Measurements from ENCODE around the gene ABL2.
A peak's percentile ranks its signal among the peaks of the same experiment; 100 is the strongest.

ABL2 gene

DNA sequence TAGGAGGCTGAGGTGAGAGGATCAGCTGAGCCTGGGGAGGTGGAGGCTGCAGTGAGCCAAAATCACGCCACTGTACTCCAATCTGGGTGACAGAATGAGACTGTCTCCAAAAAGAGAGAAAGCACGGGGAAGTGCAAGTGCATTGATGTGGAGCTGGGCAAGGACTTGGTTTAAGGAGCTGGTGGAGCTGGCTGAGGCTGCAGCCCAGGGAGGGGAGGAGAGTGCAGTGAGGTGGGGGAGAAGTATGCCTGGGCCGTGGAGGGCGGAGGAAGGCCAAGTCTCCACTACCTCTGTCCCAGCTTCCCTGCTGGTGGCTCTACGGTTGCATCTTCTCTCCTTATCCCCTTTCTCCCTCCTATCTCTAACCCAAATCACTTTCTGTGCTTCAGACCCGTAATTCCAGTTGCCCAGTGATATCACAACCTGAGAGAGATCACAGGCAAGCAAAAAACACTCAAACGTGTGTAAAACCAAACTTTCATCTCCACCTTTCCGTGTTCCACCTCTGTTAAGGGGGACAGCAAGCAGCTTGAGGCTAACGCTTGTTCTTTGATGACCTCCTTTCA lies 136.5 kb downstream of the ABL2 start:
- no peak for DNase-seq (ENCODE audit: low read depth)

DNA sequence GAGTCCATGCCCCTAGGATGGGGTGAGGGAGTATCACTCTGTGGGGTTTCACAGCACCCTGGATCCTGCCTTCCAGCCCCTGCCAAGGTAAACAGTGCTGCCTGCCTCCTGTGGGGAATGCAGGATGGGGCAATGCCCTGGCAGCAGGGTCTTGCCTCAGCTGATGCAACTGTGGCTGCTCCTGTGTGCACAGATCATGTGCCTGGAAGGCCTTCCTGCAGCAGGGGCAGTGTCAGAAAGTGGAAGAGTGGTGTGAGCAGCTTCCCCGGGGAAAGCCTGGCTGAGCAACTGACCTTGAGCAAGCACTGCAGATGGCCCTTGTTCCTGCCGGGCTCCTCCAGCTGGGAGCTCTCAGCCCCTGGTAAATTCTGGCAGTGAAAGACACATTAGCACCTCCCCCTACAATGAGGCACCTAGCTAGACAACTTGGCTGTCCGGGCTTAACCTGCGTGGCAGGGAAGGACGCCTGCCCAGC lies 137.7 kb downstream of the ABL2 start:
- no peak for DNase-seq (ENCODE audit: low read depth)

DNA sequence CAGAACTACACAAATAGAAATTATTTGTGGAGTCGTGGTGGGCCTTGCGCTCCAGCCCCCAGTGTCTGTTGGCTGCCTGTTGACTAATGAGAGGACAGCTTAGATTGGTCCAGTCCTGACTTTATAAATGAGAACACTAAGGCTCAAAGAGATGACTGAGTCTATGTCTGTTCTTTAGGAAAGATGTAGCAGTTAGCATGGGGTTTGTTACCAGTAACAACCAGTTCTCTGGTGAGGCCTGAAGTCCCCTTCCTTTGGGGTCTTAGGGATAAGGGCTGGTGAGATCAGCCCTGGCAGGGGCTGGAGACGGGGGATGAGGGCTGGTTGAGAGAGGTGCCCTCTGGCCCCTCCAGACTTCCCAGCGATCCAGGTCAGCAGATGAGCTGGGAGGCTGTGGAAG lies 138.6 kb downstream of the ABL2 start:
- DNase-seq (ENCODE audit: low read depth), result no peak

DNA sequence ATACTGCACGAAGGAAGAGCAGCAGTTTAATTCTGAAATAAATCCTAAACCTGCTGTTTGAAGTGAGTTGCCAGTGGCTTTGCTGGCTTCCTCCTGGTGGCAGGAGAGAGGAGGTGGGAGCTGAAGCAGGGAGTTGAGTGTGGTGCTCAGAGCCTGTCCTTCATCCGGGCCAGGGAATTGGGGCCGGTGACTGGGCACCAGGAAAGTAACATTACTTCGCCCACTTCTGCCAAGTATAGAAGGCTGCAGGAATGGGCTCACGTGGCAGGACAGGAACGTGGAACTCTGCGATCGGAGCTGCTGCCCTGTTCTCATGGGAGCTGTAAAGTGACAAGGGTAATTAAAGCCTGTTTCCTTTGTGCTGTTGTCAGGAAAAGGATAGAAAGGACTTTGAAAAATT lies 139.0 kb downstream of the ABL2 start:
- no peak for DNase-seq (ENCODE audit: low read depth)

DNA sequence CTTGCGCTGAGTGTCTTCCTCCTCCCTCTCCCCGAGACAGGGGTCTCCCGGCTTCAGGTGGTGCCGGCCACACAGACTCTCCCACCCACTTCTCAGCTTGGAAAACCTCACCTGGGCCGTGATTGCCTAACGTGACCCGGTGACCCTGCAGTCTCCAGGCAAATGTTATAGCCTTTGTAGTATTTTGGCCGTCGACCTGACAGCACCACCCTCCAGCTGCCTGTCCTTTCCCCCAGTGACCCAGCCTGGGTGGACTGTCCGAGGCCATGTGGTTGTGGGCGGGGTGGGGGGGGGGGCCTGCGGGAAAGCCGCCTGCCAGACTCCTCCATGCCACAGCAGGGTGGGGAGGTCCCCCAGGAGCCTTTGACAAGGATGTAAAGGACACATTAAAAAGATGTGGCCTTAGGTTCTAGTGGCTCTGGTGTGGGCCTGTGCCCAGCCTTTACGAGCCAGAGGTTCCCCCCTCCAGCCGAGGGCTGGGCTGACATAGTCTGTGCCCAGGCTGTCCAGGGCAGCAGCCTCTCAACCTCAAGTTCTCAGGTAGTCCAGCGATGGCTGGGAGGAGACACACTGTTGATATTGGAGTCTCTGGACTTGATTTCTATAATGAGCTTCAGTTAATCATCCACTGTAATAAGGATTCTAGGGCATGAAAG lies 139.5 kb downstream of the ABL2 start:
- DNase-seq (ENCODE audit: low read depth), result no peak

DNA sequence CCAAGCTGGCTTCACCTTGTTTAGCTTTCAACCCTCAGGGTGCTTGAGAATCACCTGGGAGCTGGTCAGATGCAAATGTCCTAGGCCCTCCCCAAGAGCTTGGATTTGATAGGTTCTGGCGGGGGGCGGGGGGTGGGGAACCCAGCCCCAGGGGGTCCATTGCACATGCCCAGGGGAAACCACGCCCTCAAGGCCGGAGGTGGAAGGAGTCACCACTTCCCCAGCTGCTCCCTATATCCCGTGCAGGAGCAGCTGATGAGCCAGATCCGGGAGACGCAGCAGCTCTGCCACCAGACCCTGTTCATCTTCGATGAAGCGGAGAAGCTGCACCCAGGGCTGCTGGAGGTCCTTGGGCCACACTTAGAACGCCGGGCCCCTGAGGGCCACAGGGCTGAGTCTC lies 141.8 kb downstream of the ABL2 start:
- no peak for DNase-seq (ENCODE audit: low read depth)

DNA sequence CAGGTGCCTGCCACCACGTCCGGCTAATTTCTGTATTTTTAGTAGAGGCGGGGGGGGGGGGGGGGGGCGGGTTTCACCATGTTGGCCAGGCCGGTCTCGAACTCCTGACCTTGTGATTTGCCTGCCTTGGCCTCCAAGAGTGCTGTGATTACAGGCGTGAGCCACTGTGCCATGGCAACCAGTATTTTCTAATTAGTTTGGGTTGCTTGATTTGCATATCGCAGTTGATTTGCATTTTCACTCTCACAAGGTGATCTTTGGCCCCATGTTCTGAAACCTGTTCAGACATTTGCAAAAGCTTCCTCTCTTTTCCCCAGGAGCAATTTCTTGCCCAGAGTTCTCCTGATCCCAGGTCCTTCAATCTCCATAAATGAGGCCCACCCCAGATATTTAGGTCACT lies 145.9 kb downstream of the ABL2 start:
- DNase-seq (ENCODE audit: low read depth), result no peak

DNA sequence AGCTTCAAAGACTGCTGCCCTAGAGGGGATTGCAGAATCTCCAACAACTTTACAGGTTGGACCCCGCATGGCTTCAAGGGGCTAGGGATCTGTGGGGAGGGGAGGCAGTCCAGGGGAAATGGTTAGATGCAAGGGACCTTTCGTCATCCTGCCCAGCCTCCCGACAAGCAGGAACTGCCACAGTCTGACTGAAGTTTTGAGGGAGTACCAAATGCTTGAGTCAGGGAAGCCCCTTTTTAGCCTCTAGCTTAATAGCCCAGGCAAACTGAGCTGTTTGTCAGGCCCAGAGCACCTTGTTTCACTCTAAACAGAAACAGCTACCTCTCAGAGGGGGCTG lies 146.5 kb downstream of the ABL2 start:
- no peak for DNase-seq (ENCODE audit: low read depth)

DNA sequence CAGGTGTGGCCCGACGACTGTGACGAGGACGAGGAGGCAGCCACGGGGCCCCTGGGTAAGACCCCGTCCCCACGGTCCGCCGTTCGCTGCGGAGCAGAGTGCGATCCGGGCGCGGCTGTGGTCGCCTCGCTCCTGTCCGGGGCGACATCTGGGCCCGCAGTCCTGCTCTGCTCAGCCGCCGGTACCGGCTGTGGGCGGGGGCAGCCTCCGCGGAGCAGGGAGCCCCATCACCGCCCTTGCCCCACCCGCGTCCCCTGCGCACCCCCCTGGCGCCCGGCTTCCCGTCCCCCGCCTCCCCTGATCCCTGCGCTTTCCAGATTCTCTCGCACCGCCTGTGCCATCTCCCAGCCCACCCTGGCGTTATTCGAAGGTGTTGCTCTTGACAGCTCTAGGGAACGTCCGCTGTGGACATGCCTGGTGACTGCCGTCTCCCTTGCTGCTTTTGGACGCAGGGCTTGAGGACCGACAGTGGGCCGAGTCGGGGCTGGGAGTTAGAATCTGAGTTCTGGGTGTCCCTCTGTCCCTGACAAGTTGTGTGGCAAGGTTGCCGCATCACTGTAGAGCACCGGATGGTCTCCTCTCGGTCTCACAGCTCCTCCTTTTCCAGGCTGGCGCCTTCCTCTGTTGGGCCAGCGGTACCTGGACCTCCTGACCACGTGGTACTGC lies 147.0 kb downstream of the ABL2 start:
- peak; percentile 1 for DNase-seq (ENCODE audit: low read depth)

DNA sequence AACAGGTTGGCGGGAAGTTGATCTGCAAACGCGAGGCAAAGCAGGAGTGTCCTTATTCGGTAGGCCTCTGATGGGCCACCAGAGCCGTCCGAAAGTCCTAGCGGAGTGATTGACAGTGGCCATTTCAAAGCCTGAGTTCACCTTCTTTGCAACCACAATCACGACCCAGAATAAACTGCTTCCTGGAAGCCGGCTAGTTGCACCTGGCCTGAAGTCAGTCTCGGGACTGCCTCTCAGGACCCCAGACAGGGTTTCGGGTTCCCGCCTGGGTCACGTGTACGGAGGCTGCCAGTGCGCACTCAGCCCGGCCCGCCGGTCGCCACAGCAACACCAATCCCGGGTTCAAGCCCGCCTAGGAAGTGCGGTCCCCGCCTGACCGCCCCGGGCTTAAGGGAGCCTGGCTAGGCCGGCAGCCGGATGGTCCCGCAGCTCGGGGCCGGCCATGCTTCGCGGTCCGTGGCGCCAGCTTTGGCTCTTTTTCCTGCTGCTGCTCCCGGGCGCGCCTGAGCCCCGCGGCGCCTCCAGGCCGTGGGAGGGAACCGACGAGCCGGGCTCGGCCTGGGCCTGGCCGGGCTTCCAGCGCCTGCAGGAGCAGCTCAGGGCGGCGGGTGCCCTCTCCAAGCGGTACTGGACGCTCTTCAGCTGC lies 147.7 kb downstream of the ABL2 start, which contains the start of gene TOR3A:
Gene TOR3A, plus strand, starts transcription at position 384 of the 646 bp plus-strand sequence. Its CDS starts 59 bp downstream, at position 443.
- peak; percentile 53 for DNase-seq (ENCODE audit: low read depth)

DNA sequence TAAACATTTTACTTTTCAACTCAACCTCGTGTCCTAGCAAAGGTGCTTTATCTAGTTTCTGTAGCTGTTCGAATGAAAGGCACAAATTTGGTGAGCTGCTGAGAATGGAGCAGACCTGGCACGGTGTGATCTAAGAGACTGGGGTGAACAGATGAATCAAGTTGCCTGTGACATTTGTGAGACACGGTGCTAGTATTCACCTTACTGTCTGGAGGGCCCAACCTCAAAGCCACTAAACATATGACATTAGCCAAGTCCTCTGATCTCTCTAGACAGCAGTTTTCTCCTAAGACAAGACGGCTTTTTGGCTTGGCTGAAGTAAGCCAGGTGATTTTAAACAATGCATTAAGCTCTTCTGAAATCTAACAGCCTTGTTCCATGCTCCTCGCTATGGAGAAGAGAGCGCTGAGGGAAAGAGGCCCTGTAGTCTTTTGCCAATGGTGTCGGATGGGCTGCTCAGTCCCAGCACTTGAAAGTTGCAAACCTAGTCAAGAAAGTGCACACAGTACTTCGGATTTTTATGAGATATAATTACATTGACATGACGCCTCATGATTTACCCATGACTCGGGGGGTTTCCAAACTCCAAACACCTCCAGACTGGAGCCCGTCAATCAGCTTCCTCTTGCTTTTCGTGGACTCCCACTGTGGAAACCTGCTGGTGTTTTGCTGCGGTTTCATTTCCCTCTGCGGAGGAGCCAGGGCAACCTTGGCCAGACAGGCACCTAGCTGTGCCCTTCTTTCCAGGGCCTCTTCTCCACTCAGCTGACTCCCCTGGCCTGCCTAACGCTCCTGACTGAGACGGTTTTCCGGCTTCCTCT lies 148.4 kb downstream of the ABL2 start:
- peak; percentile 8 for DNase-seq (ENCODE audit: low read depth)

DNA sequence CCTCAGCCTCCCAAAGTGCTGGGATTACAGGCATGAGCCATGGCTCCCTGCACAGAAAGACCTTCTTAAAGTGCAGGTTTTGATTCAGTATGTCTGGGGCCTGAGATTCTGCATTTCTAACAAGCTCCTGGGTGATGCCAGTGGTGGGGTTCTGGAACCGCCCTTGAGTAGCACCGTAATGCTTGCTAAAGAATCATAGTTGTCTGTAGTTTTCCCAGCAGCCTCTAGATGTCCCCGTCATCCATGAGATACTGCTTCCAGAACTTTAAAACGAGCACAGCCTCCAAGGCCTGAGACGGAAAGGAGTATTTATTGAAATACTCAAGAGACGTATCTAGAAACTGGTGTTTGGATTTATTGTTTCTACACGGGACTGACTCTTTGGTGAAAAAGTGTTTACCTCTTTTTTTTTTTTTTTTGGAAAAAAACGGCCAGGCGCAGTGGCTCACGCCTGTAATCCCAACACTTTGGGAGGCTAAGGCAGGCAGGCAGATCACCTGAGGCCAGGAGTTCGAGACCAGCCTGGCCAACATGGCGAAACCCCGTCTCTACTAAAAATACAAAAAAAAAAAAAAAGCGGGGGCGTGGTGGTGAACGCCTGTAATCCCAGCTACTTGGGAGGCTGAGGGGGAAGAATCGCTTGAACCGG lies 150.2 kb downstream of the ABL2 start:
- DNase-seq (ENCODE audit: low read depth), result peak; percentile 35

DNA sequence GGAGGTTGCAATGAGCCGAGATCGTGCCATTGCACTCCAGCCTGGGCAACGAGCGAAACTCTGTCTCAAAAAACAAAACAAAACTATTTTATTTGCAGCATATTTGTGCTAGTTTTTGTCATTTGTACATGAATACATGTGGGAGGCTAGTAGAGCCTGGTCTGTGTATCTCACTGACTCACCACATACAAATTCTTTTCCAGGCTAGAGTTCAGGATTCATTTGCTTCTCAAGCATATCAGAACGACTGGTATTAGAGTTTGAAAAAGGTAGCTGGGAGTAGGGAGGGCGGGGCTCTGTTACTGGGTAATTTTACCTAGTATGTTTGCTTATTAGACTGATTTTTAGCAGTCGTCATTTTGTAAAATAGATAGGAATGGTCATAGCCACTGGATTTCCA lies 152.1 kb downstream of the ABL2 start:
- DNase-seq (ENCODE audit: low read depth), result no peak

DNA sequence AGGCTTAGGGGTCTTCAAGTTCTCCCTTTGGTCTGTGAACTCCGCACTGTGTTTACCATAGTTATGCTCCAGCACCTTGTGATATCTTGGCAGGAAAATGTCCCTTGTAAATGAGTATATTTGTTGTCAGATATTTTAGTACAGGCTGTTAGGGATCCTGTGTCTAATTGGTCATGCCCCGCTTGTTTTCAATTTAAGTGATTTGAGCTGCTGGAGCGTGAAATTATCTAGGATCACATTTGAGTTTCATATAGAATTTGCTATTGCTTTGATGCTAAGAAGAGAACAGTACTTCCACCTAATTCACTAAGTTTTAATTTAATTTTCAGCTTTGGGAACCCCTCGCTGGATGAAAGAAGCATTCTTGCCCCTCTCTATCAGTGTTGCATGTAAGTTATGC lies 163.0 kb downstream of the ABL2 start:
- DNase-seq (ENCODE audit: low read depth), result no peak

DNA sequence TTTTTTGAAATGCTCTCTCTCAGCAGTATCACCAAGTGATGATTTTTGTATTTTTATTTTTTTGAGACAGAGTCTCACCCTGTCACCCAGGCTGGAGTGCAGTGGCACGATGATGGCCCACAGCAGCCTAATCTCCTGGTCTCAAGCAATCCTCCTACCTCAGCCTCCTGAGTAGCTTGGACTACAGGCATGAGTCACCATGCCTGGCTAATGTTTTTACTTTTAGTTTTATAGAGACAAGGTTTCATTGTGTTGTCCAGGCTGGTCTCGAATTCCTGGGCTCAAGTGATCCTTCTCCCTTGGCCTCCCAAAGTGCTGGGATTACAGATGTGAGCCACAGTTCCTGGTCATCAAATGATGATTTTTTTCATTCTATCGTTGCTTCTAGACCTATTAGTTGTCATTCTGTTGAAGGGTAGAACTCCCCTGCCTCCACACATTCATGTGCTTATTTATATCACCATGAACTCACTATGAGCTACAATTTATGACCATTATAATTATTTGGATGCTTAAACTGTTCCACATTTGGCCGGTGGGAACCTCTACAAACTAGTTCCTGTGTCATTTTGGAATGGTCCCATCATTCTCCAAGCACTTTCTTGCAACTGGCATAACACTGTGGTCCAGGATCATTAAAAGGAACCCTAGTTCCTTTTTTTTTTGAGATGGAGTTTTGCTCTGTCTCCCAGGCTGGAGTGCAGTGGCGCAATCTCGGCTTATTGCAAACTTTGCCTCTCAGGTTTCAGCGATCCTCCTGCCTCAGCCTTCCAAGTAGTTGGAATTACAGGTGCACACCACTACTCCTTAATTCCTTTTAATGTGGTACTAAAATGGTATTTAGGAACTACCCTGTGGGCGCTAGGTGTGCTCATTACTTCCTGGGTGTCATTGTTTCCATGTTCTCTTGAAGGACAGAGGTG lies 167.9 kb downstream of the ABL2 start:
- no peak for DNase-seq (ENCODE audit: low read depth)

DNA sequence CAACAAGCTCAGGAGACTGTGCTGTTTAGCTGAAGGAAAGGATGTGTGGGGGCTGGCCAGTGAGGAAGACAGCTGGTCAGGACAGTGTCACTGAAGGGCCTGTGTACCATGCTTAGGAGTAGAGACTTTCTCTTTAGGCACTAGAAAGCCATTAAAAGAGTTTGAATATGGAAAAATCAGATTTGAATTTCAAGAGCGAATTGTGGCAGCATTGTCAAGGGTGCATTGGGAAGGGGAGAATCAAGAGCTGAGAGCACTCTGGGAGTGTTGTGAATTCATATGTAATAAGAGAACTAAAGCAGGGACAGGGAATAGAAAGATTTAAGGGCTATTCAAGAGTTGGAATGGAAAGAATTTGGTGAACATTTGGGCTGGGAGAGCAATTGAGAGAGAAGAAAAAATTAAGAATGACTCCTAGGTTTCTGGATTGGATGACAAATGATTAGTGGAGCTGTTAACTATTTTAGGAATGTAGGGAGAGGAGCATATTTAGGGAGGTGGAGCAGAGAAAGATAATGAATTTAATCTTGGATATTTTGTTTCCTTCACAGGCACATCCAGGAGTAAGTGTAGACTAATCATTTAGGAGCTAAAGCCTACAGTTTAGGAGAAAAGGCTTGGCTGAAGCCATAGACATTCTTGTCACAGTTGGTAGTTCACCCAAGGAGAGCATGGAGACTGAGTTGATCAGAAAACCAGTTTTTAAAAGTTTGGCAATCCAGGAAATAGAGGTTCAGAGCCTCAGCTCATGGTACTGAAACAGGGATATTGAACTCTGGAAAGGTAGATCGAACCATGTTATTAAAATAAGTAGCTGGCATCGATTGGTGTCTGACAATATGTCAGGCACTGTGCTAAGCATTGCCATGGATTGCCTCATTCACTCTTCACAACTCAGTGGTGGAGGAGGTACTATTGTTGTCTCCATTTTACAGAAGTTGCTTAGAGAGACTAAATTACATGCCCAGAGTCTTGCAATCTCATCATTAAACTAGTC lies 170.7 kb downstream of the ABL2 start:
- DNase-seq (ENCODE audit: low read depth), result no peak

DNA sequence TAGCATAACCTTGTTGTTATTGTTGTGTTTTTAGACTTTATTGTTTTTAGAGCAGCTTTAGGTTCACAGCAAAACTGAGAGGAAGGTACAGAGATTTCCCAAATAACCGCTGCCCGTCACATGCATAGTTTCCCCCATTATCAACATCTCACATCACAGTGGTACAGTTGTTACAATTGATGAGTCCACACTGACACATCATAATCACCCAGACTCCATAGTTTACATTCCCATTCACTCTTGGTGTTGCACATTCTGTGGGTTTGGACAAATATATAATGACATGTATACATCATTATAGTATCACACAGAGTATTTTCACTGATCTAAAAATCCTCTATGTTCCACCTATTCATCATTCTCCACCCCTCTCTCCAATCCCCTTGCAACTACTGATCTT lies 173.5 kb downstream of the ABL2 start:
- DNase-seq (ENCODE audit: low read depth), result no peak

DNA sequence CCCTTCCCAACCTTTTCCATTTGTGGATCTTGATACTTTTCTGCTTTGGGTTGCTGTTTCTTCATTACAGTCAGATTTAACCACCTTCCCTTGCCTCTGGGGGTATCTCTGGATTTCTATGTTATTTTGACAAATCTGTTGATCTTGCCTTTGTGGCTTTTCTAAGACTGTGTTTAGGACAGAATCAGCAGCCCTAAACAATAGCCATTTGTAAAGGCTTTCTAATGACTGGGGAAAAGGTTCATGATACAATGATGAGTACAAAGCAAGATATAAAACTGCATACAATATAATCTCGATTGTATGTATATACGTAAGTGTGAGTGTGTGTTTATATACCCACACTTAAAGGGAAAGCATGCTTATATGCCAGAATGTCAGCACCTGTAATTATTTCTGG lies 176.0 kb downstream of the ABL2 start:
- DNase-seq (ENCODE audit: low read depth), result no peak

DNA sequence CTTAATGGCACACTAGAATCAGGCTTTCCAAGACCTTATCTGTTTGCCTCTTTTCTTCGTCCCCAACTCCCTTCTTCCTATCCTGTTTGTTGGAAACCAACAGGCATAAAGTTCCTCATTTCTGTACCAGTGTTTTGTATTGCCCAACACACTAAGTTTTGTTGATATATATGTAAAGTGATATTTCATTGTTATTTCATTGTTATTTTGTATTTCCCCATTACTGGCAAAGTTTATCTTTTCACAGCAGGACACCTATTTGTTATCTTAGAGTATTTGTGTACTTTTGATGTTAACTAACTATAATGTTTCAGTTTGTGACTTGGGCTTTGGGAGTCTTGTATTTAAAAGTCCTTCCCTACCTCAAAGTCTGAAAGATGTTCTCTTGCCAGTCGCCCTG lies 176.7 kb downstream of the ABL2 start:
- no peak for DNase-seq (ENCODE audit: low read depth)
